ENCODE measurements around the gene ATP2B3.

- no peak for TF ChIP-seq CTCF (conservative IDR thresholded peaks at IDR 0.05; ENCODE audit: low read depth in 2 of 2)
- TF ChIP-seq, protein P1, sequence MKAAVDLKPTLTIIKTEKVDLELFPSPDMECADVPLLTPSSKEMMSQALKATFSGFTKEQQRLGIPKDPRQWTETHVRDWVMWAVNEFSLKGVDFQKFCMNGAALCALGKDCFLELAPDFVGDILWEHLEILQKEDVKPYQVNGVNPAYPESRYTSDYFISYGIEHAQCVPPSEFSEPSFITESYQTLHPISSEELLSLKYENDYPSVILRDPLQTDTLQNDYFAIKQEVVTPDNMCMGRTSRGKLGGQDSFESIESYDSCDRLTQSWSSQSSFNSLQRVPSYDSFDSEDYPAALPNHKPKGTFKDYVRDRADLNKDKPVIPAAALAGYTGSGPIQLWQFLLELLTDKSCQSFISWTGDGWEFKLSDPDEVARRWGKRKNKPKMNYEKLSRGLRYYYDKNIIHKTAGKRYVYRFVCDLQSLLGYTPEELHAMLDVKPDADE (IDR thresholded peaks at IDR 0.05), result no peak
- TF ChIP-seq CREB1 (CRISPR knock-in tag; IDR thresholded peaks at IDR 0.05; ENCODE audit: low read depth), result no peak
- TF ChIP-seq POLR2AphosphoS5 (IDR thresholded peaks at IDR 0.05; ENCODE audit: low read depth), result no peak
These were observed 31.9 kb upstream of the ATP2B3 start for GRCh38 chrX:153485396-153486080.

Measured in GM23338 (cell line).